ENCODE results near the gene CPXM2. TPM values are rescaled to one million over a fixed set of nuclear protein-coding genes. Genes with fewer than 3 reads are reported as not detected.

CPXM2 gene
- total and polyA plus RNA-seq, 10 of the 15 experiments (the other 5 are each of a cell fraction or from before 2014, with no cell fraction given), result 0.08 to 1.1 (median 0.58) TPM

DNA sequence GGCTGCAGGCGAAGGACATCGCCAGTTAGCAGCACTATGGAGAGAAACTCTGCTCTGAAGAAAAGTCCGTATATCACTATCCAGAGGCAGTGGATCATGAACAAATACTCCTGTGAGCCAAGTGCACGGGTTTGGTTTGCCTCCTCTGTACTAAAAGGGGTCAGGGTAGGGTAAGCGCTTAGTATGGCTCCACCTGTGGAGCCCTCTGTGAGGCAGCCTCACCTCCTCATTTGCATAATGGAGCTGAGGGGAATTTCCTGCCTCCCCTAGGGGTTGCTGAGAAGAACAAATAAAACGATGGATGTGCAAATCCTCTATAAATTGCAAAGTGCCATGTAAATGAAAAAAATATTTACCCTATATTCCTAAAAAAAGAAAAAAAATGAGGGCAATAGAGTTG, 162.1 kb downstream of the CPXM2 start:
- no peak for DNase-seq (ENCODE audit: low read depth, low spot score)
- Histone ChIP-seq H2AFZ (ENCODE audit: control insufficient read depth, low read depth, low read length) (no peak overlapping the region), H3K4me1 (ENCODE audit: control insufficient read depth, insufficient read depth, low read length) (no peaks in the 10 kb centered on the region), H3K9me3 (replicated peaks; ENCODE audit: control insufficient read depth, insufficient read depth, low read length) (no peaks in the 10 kb centered on the region), H3K27ac (ENCODE audit: control insufficient read depth, insufficient read depth) (no peak overlapping the region), H3K36me3 (ENCODE audit: control insufficient read depth in 2 of 2, insufficient read depth in 2 of 2, low read length in 1 of 2) (no peaks in the 10 kb centered on the region), H3K4me3 (no peak overlapping the region), H3K27me3 (replicated peaks in 1 of 2; ENCODE audit: control insufficient read depth in 2 of 2, insufficient read depth in 2 of 2, low read length in 1 of 2) (no peaks in the 10 kb centered on the region), H3K9ac (ENCODE audit: control insufficient read depth, insufficient read depth, low read length) (no peak overlapping the region), H3K79me2 (ENCODE audit: control insufficient read depth, insufficient read depth, low read length) (no peaks in the 10 kb centered on the region), H4K20me1 (ENCODE audit: control insufficient read depth, insufficient read depth) (no peaks in the 10 kb centered on the region), H3K4me2 (ENCODE audit: control insufficient read depth, insufficient read depth) (no peak overlapping the region)
- intact Hi-C loops (cut with micrococcal nuclease; ENCODE audit: unreplicated experiment) (no loop called here), in situ Hi-C loops (cut with MboI) (no loop called here)
- 10% methylated on average over 6 of the region's 6 CpGs for WGBS (ENCODE audit: insufficient coverage, insufficient replicate concordance, low lambda C conversion rate, missing lambda C conversion rate)
- BruUV-seq (replicated peaks), result no TSS peak
- RAD21 ChIA-PET (ENCODE audit: unreplicated experiment), result no interaction called here
- ATAC-seq, result no peak
- CTCF ChIA-PET, result no interaction called here
- FAIRE-seq, result no peak
- TF ChIP-seq YY1 (IDR thresholded peaks at IDR 0.05; ENCODE audit: low read depth, low read length) (no peak), ETV6 (conservative IDR thresholded peaks at IDR 0.05 in 1 of 2, IDR thresholded peaks at IDR 0.05 in 1 of 2; ENCODE audit: borderline replicate concordance in 1 of 2, low read depth in 1 of 2) (no peak), TBL1XR1 (IDR thresholded peaks at IDR 0.05; ENCODE audit: low read depth, low read length) (no peak), TCF3 (IDR thresholded peaks at IDR 0.05; ENCODE audit: borderline replicate concordance, insufficient read depth, low read depth, low read length) (no peak), FOXK2 (IDR thresholded peaks at IDR 0.05) (no peak), BRCA1 (IDR thresholded peaks at IDR 0.05; ENCODE audit: low read depth, low read length) (no peak)
- TF ChIP-seq, protein P1, sequence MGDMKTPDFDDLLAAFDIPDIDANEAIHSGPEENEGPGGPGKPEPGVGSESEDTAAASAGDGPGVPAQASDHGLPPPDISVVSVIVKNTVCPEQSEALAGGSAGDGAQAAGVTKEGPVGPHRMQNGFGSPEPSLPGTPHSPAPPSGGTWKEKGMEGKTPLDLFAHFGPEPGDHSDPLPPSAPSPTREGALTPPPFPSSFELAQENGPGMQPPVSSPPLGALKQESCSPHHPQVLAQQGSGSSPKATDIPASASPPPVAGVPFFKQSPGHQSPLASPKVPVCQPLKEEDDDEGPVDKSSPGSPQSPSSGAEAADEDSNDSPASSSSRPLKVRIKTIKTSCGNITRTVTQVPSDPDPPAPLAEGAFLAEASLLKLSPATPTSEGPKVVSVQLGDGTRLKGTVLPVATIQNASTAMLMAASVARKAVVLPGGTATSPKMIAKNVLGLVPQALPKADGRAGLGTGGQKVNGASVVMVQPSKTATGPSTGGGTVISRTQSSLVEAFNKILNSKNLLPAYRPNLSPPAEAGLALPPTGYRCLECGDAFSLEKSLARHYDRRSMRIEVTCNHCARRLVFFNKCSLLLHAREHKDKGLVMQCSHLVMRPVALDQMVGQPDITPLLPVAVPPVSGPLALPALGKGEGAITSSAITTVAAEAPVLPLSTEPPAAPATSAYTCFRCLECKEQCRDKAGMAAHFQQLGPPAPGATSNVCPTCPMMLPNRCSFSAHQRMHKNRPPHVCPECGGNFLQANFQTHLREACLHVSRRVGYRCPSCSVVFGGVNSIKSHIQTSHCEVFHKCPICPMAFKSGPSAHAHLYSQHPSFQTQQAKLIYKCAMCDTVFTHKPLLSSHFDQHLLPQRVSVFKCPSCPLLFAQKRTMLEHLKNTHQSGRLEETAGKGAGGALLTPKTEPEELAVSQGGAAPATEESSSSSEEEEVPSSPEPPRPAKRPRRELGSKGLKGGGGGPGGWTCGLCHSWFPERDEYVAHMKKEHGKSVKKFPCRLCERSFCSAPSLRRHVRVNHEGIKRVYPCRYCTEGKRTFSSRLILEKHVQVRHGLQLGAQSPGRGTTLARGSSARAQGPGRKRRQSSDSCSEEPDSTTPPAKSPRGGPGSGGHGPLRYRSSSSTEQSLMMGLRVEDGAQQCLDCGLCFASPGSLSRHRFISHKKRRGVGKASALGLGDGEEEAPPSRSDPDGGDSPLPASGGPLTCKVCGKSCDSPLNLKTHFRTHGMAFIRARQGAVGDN (IDR thresholded peaks at IDR 0.05), result no peak
- POLR2A ChIA-PET, result interaction anchor here (0.7 kb wide), 1 partner anchor 93 kb away, joined by 3 read pairs; no protein-coding TSS in a partner anchor
- SMC1A ChIA-PET (ENCODE audit: uncharacterized antibody, unreplicated experiment), result no interaction called here
